Esophagus muscularis mucosa (tissue), 4 donors: Measurements from ENCODE around the gene SREBF2. TPM values are rescaled to one million over a fixed set of nuclear protein-coding genes. Genes with fewer than 3 reads are reported as not detected.

Source experiments
- DNase-seq: peaks from one replicate; pipeline ENCODE4 v3.0.0-alpha.2; 2017; ENCODE audit errors: extremely low spot score
- H3K27ac ChIP-seq, 4 donors: fragments of 200-600 bp; sonication (generic); replicated peaks in 1 of 4; 1 replicate in 3 of 4; 2 replicates in 1 of 4; pipeline ENCODE4 v1.5.1; 2016 to 2019; ENCODE audit warnings: mild to moderate bottlenecking in 1 of 4
- H3K27me3 ChIP-seq, 4 donors: fragments of 200-600 bp; sonication (generic); one replicate each; pipeline versions ENCODE4 v1.5.1 to v1.6.0; 2016 to 2019
- H3K36me3 ChIP-seq, 4 donors: fragments of 200-600 bp; sonication (generic); one replicate each; pipeline ENCODE4 v1.5.1; 2016 to 2019
- H3K4me1 ChIP-seq, 4 donors: fragments of 200-600 bp; sonication (generic); one replicate each; pipeline ENCODE4 v1.5.1; 2016 to 2019
- H3K4me3 ChIP-seq, 4 donors: fragments of 200-600 bp; sonication (generic); 1 replicate in 2 of 4; 2 replicates in 2 of 4; pipeline ENCODE4 v1.5.1; 2016 to 2019; ENCODE audit warnings: mild to moderate bottlenecking in 4 of 4, moderate library complexity in 1 of 4
- H3K9me3 ChIP-seq, 4 donors: fragments of 200-600 bp; sonication (generic); 1 replicate in 3 of 4; 2 replicates in 1 of 4; pipeline ENCODE4 v1.5.1; 2016 to 2019
- CTCF ChIP-seq, 3 experiments: fragments of 200-600 bp in 2 of 3; fragments of 450-650 bp in 1 of 3; sonication (generic) in 2 of 3; IDR thresholded peaks; one replicate each; pipeline ENCODE4 v1.5.1; 2017 to 2019; ENCODE audit warnings: antibody characterized with exemption in 3 of 3, mild to moderate bottlenecking in 2 of 3, moderate library complexity in 1 of 3
- EP300 ChIP-seq: sonication (generic); formaldehyde crosslinking; IDR thresholded peaks from one replicate; pipeline ENCODE4 v1.6.1; 2017; ENCODE audit warnings: antibody characterized with exemption
- POLR2A ChIP-seq: fragments of 450-650 bp; IDR thresholded peaks from one replicate; pipeline ENCODE4 v1.6.1; 2017; ENCODE audit warnings: antibody characterized with exemption, moderate library complexity, mild to moderate bottlenecking, low read depth
- POLR2AphosphoS5 ChIP-seq, 2 donors: sonication (generic); formaldehyde crosslinking; IDR thresholded peaks; one replicate each; pipeline ENCODE4 v1.6.1; 2017; ENCODE audit warnings: antibody characterized with exemption in 2 of 2
- WGBS: methylation state at CpG from one replicate; pipeline ENCODE4 v1.1.5; 2018; 5-methylcytosine and 5-hydroxymethylcytosine counted together
- intact Hi-C: fragments of 100-400 bp; cut with DNase I; formaldehyde crosslinking; loops from one replicate; pipeline ENCODE4 v1.15.1; 2023
- total RNA-seq, 4 donors: library from RNA; depleted of rRNA; stranded (reverse); fragments of >200 nt; gene quantifications; one replicate each; pipeline versions ENCODE4 v1.1.0 to v1.2.1, GENCODE V29; 2016

SREBF2 gene
- total RNA-seq, 4 donors from 2014 or later: 56.4 to 97.7 (median 57.2) TPM

GRCh38 chr22:41910050-41911000, 77.4 kb downstream of the SREBF2 start:
- H3K4me1 ChIP-seq: peaks cover 18 to 44% (median 38%) of the 10 kb centered on the region in 4 donors
- H3K27ac ChIP-seq: no peak overlapping the region
- H3K4me3 ChIP-seq: peak overlapping the region; percentile 43 to 56 (median 46)
- no peak for DNase-seq
- H3K27me3 ChIP-seq: peaks cover 25 to 68% (median 50%) of the 10 kb centered on the region in 4 donors
- H3K9me3 ChIP-seq: no peaks in the 10 kb centered on the region
- TF ChIP-seq POLR2AphosphoS5 (IDR thresholded peaks at IDR 0.05) (peak in 1 of 2 donors; percentile 38), CTCF (IDR thresholded peaks at IDR 0.05) (no peak), POLR2A (no peak)
- H3K36me3 ChIP-seq: peaks cover 8 to 23% (median 21%) of the 10 kb centered on the region in 4 donors
- WGBS: 3% methylated on average over 43 of the region's 112 CpGs
- intact Hi-C loops: no loop called here

GRCh38 chr22:41911001-41911611, 78.2 kb downstream of the SREBF2 start:
- 19% methylated on average over 22 of the region's 37 CpGs for WGBS
- DNase-seq: no peak
- intact Hi-C loops: no loop called here
- Histone ChIP-seq H3K27me3 (peaks cover 30 to 76% (median 57%) of the 10 kb centered on the region in 4 donors), H3K36me3 (peaks cover under 1 to 16% (median 14%) of the 10 kb centered on the region in 4 donors), H3K4me3 (peak overlapping the region; percentile 43 to 56 (median 46)), H3K4me1 (peaks cover 19 to 49% (median 42%) of the 10 kb centered on the region in 4 donors), H3K27ac (no peak overlapping the region), H3K9me3 (no peaks in the 10 kb centered on the region)
- no peak for TF ChIP-seq CTCF (IDR thresholded peaks at IDR 0.05)
- TF ChIP-seq EP300: no peak
- TF ChIP-seq POLR2A: no peak
- no peak for TF ChIP-seq POLR2AphosphoS5 (IDR thresholded peaks at IDR 0.05)

- TF ChIP-seq EP300 (no peak), POLR2A (no peak), POLR2AphosphoS5 (IDR thresholded peaks at IDR 0.05) (no peak), CTCF (IDR thresholded peaks at IDR 0.05) (no peak)
- H3K27me3 ChIP-seq: peaks cover 30 to 90% (median 67%) of the 10 kb centered on the region in 4 donors
- H3K27ac ChIP-seq: no peak overlapping the region
Measured at GRCh38 chr22:41912338-41913039, 79.6 kb downstream of the SREBF2 start.

GRCh38 chr22:41913040-41913719, 80.3 kb downstream of the SREBF2 start:
- TF ChIP-seq POLR2A (no peak), POLR2AphosphoS5 (IDR thresholded peaks at IDR 0.05) (no peak)
- H3K4me1 ChIP-seq: peaks cover 24 to 49% (median 43%) of the 10 kb centered on the region in 4 donors
- 84% methylated on average over 7 of the region's 11 CpGs for WGBS
- H3K4me3 ChIP-seq: no peak overlapping the region
- H3K27ac ChIP-seq: no peak overlapping the region
- intact Hi-C loops: no loop called here
- H3K27me3 ChIP-seq: peaks cover 30 to 97% (median 70%) of the 10 kb centered on the region in 4 donors
- no peaks in the 10 kb centered on the region for H3K9me3 ChIP-seq
- peaks cover 0 to 2% (median 0%) of the 10 kb centered on the region in 4 donors for H3K36me3 ChIP-seq
- DNase-seq: no peak

More at GRCh38 chr22:41912338-41913039, 79.6 kb downstream of the SREBF2 start:
- intact Hi-C loops: no loop called here
- H3K36me3 ChIP-seq: peaks cover 0 to 9% (median under 1%) of the 10 kb centered on the region in 4 donors
- H3K9me3 ChIP-seq: no peaks in the 10 kb centered on the region
- whole genome bisulfite sequencing: 83% methylated on average over 7 of the region's 9 CpGs
- no peak for DNase-seq
- no peak overlapping the region for H3K4me3 ChIP-seq
- peaks cover 19 to 49% (median 42%) of the 10 kb centered on the region in 4 donors for H3K4me1 ChIP-seq
